ENCODE measurements around the gene RMP24.
"Not testable (repeated sequence)": the region's sequence is repeated elsewhere in the genome, so short reads cannot be mapped to it uniquely, and the experiment has no call there.

Gene RMP24

DNA sequence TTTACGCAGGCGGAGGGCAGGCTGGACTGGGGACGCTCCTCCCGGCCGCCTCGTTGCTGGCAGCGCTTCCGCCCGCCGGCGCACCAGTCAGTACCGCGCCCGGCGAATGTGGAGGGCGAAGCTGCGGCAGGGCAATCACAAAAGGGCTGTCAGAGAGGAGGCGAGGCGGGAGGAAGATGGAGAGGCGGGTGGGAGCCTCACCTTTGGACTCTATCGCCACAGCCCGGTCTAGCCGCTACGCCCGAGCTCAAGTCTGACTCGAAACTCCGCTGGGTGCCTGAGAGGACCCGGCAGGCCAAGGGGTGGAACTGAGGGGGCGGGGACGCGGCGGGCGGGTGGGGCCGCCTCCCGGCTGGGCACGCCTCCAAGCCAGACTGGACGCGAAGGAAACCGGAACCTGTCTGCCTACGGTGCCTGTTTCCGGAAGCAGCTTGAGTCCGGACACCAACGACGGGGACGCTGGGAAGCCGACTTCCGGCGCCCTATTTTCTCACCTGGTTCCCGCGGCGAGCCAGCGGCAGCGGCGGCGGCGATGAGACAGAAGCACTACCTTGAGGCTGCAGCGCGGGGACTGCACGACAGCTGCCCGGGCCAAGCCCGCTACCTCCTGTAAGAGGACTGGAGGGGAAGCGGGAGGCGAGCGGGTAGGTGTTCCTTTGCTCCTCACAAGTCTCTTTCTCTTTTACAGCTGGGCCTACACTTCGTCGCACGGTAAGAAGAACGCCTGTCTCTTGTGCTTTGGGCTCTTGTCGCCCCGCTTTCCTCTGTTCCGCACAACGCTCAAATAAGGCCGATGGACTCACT is at the start of gene RMP24:
TSS of gene RMP24 (plus strand) at position 483 of the 804 bp plus-strand sequence.
- peak; percentile 97 for DNase-seq

DNA sequence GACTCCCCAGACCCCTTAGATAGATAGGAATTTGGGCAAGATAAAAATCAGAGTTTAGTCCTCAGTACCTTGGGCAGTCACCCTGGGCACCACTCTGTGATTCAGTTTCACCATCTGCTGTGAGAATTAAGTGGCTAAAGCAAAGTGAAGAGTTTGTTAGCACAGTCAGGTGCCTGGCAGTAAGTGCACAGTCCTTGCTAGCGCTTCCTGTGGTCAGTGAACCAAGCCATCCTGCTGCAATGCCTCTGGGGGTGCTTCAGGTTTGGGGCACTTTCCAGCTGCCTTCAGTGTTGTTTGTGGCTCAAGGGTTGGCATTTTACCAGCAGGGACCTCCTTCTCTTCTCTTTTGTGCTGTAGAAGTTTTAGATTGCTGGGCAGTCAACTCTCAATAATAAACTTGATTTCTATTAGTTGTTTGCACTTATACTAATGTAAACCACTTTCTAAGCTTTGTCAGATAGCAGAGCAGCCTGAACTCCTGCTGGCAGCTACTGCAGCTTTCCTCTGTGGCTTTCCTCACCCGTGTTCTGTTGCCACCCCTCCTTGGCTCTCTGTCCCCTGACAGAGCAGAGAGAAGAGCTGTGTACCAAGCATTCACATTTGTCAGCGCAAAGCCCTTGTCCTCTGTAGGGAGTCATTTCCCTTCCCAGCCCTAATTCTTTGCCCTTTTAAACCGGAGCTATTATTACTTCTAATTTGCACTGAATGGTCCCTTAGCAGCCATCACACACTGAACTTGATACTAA is 48.4 kb upstream of the RMP24 start:
- peak; percentile 10 for DNase-seq

DNA sequence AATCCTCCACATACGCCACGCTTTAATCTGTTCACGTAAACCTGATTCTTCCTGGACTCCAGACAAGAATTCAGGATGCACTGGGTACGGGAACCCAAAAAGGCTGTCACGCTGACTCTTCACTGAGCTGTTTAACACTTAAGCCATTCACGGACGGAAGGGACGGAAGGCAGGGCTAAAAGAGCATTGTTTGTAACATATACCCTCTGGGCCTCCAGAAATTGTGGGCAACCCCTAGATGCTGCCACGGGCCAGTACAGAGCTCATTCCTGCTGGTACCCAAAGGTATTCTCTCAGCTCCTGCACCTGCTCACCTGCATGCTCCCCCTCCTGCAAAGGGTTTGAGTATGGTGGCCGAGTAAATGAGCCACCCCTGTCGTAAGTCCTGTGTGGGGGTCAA is 45.6 kb upstream of the RMP24 start:
- no peak for DNase-seq

DNA sequence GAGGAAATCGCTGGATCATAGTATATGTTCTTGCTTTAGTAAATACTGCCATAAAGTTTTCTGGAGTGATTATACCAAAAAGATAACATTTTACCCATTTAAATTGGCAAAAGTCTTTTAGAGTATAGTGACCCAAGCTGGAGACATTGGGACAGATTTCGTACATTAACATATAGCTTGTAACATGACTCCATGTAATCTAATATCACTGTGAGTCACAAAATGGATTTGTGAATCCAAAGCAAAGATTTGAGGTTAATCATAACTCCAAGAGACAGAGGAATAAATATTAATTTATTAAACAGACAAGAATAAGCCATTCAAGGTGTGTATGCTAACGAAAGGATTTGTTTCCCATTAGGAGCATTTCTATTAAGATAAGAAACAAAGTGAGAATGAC is 45.0 kb upstream of the RMP24 start:
- no peak for DNase-seq

DNA sequence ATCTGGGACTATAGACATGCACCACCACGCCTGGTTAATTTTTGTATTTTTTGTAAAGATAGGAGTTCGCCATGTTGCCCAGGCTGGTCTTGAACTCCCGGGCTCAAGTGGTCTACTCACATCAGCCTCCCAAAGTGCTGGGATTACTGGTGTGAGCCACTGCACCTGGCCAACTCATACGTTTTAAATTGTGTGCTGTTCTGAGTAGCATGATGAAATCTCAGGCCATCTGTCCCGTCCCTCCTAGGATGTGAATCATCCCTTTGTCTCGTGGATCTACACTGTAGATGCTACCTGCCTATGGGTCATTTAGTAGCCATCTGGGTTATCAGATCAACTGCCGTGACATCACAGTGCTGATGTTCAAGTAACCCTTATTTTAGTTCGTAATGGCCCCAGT is 38.5 kb upstream of the RMP24 start:
- no peak for DNase-seq

DNA sequence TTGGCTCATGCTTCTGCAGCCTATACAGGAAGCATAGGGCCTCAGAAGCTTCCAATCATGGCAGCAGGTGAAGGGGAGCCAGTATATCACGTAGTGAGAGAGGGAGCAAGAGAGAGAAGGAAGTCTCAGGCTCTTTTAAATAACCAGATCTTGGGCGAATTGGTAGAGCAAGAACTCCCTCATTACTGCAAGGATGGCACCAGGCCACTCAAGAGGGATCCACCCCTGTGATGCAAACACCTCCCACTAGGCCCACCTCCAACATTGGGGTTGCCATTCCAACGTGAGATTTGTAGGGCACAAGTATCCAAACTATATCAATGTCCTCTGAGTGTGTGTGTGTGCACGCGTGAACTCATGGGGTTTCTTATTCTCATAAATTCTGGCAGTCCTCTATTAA is 37.6 kb upstream of the RMP24 start:
- no peak for DNase-seq

DNA sequence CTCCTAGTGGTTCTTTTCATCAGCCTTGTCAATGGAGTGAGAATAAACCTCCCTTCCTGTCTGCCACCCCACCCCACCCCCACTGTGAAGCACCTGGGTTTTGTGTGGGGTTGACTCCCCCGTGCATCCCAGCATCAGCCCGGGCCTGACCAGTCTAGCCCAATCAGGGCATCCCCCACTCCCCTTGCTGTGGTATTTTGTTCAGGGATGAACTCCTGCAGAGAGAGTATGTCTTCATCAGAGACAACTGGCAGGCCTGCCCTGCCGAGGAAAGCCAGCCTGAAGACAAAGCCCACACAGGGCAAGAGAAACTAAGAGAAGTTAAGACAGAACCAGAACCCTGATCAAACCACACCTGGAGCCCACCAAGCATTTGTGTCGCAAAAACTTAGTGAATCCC is 36.7 kb upstream of the RMP24 start:
- no peak for DNase-seq

DNA sequence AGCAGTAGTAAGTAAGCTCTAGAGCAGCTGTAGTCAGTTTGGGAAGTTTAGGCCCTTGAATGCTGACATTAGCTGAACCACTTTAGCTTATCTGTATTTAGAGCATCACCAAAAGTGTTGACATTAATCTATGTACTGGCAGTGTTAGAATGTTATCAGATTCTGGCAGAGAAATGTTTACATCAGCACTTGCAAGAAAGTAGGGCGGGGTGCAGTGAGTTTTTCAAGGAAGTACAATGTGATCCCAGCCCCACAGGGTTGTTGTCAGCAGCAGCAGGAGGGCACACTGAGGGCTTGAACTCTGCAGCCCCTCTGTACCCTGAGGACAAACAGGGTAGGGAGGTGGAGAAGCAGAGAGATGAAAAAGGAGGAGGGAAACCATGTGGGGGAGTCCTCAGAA is 35.5 kb upstream of the RMP24 start:
- DNase-seq, result no peak

DNA sequence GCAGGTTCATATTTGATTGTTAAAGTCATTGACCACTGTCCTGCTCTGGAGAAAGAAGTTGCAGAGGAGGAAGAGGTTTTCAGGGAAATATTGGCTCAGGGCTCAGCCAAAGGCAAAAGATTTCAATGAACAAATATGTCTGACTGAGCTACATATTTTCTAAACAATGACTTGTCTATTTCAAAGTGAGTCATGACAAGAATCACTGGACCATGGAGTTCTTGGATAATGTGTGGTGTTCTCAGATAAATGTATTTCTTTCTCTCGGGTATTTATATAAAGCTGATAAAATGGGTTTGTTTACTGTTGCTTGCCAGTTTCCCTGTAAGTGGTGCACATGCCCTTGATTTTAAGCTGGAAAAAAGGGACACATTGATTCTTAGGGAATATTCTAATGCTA is 34.3 kb upstream of the RMP24 start:
- DNase-seq, result no peak

DNA sequence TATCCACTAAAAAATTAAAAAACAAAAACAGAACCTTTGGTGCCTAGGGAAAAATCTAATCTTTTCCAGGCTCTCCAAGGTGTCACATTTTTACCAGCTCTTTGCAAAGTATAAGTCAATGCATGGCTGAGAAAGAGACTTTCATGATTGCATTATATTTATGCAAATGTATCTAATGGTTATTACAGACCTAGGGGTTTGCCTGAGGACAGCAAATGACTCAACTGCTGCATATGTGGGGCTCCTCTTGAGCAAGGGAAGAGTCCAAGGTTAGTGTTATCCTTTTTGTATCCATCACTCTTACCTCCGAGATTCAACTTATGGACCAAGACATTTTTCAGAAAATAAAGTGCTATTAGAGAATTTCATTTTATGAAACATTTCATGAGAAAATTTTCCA is 33.9 kb upstream of the RMP24 start:
- DNase-seq, result no peak

DNA sequence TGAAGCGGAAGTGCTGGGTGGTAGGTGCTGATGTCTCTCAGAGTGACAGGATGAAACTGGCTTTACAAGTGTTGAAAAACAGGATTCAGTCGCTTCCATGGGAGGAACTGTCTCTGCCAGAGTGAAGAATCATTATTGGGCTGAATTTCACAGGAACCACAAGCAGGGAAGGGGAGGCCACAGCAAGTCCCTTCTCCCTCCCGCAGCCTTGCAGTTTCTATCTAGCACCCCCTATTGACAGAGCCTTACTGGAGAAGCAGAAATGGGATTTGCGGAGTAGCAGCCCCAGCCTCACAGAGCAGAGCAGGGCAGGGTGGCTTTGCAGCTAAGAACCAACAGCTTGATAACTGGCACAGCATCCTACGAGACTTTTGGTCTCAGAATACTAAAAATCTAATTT is 33.3 kb upstream of the RMP24 start:
- DNase-seq, result no peak

DNA sequence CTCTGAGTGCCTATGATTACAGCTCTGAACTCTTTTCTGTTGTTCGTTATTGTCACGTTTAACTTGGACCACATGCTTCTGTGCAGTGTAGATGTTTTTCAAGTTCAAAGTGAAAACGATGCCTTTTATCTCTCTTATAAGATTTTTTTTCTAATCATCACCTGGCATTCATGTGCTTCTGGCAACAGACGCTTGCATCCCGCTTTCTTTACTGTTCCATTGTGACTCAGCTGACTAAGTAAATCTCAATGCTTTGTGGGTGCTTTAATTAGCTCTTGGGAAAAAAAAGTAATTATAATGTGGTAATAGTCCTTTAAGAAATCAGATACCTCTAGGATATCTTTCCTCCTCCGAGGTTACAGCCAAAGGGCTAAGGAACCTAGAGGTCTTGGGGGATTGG is 31.2 kb upstream of the RMP24 start:
- DNase-seq, result no peak

DNA sequence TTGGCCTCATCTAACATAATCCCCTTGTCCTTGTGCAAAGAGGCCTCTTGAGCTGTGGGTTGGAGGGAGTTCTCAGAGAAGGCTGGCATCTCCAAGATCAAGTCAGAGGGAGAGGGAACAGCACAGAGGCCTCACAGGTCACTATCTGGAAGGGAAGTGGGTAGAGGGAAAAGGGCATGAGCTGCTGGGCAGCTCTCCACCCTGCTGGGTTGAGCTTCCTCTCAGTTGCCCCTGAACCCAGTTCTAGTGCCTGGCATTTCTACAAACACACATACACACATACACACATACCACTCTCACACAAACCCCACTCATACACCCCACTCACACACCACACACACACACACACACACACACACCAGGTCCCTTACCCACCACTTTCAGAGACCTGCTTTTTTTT is 30.3 kb upstream of the RMP24 start:
- DNase-seq, result no peak

DNA sequence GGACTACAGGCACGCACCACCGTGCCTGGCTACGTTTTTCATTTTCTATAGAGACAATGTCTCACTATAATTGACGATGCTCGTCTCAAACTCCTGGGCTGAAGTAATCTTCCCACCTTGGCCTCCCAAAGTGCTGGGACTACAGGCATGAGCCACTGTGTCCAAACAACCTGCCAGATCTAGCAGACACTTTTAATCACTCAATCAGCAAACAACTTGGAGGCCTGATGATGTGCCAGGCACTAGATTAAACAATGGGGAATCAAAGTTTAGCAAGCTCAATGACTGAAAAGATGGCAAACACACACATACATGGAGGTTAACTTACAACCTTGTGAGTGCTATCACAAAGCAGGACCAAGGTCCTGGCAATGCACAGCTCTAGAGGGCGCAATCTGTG is 29.8 kb upstream of the RMP24 start:
- no peak for DNase-seq

DNA sequence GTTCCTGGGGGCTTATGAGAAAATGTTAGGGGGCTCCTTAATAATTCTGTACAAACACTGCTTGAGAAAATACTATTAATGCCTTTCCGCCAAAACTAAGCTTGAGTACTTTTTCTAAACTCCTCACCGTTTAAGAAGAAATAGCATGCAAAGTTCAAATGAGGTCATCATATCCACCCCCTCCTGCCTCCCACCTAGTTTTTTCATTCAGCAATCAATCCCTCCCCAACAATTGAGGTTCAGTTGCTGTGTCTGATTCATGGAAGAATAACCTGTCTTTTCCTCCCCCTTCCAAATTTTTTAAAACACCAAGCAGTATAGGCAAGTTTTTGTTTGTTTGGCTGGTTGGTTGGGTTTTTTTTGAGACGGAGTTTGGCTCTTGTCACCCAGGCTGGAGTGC is 24.4 kb upstream of the RMP24 start:
- no peak for DNase-seq

DNA sequence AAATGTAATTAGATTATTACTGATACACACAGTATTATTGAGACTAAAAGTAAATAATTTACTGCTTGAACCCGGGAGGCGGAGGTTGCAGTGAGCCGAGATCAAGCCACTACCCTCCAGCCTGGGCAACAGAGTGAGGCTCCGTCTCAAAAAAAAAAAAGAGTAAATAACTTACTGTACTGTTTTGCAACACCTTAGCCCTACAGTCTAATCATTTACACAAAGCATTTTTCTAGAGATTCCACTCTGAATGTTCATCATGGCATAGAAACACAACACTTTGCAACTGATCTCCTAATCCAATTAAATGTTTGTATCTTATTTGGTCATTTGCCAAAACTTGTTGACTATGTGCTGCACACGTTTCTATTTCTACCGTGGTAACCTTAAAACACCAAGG is 23.4 kb upstream of the RMP24 start:
- no peak for DNase-seq

DNA sequence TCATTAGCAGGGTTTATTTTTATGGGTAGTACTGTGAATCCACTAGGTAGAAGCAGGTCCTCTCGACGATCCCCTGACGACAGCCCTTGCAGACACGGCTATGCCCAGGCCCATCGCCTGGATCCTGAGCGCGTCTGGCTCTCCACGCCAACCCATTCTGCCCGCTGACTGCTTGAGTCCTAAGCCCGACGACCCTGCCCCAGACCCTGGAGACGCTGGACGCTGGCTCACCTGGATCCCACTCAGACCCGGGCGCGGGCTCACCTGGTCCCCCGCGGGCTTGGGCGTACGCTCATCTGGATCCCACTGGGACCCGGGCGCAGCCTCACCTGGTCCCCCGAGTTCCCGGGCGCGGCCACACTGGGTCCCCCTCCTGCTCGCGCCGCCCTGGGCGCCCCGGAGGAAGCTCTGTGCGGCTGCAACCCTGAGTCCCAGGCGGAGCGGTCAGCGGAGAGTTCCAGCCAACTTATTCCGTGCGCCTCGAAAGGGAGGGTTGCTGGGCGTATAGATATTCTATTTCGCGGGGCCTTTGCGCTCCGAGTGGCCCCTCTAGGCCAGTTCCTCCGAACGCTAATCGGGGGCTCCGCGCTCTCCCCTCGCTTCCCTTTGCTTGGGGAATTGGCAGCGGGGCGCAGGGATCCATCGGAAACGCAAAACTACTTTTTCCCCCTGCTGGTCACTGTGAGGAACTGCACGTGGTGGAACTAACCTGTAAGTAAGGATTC is 22.4 kb upstream of the RMP24 start:
- DNase-seq, result peak; percentile 69

DNA sequence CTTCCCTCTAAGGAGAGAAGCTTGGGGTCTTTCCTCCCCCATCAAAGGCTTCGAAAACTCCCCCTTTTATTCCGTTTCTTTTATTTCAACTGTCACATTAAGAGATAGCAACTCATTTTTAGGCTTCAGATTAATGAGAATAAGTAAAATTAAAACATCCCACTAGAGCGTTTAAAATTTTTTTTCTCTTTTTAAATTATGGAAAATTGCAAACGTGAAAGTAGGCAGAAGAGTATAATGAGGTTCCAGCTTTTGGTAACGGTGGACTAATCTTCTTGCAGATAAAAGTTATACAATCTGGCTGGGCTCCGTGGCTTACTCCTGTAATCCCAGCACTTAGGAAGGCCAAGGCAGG is 21.9 kb upstream of the RMP24 start:
- DNase-seq, result no peak

DNA sequence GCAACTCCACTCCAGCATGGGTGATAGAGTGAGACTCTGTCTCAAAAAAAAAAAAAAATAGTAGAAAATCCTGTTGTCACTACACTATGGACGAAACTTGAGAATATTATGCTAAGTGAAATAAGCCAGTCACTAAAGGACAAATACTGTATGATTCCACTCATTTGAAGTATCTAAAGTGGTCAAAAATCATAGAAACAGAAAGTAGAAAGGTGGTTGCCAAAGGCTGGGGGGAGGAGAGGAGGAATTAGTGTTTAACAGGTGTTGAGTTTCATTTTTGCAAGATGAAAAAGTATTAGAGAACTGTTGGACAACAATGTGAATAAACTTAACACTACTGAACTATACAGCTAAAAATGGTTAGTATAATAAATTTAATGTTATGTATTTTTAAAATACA is 18.8 kb upstream of the RMP24 start:
- no peak for DNase-seq

DNA sequence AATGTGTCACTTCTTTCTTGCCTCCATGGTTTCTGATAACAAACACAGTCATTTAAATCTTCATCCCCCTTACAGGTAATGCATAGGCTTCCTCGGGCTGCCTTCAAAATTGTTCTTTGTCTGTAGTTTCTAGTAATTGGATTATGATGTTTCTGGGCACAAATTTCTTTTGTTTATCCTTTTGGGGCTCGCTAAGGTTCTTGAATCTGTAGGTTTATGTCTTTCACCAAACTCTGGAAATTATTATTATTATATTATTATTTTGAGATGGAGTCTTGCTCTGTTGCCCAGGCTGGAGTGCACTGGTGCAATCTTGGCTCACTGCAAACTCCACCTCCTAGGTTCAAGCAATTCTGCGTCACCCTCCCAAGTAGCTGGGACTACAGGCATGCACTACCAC is 16.3 kb upstream of the RMP24 start:
- no peak for DNase-seq

DNA sequence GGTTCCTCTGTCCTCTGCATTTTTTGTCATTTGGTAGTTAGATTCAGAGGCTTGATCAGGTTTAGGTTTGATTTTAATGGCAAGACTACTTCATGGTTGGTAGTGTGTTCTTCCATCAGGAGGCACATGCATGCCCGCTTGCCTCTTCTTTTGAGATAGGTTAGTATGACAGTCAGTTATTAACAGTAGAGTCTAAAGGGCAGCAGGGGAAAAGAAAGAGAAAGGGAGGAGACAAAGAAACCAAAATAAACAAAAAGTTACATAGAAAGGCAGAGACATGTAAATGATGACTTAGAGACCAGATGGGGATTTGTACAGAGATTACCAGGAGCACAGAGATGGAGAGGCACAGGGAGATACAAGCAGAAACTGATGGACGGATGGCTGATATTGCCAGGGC is 10.2 kb upstream of the RMP24 start:
- no peak for DNase-seq

DNA sequence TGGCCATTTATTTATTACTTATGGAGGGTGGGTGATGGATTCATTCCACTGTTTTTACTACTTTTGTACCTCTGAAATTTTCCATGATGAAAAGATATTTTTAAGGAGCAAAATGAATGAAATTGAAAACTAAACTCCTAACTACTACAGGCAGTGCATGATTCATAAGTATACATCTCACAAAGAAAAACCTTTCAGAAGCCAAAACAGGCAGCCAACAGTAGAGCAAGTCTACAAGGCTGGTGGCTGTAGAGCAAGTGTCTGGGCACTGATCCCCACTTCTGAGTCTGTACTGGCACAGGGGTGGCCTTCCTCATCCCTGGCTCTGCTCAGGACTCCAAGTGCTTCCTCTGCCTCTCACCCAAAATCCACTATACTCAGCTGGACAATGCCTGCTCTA is 8.2 kb upstream of the RMP24 start:
- DNase-seq, result no peak

DNA sequence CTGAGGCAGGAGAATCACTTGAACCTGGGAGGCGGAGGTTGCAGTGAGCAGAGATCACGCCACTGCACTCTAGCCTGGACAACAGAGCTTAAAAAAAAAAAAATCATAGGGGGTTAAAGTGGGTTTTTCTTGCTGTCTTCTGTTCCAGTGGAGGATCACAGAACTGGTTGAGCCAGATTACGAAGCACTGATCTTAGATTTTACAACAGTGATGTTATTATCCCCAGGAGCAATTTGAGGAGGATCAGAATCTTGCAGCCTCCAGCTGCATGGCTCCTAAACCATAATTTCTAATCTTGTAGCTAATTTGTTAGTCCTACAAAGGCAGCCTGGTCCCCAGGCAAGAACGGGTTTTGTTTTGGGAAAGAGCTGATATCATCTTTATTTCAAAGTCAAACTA is 4.6 kb upstream of the RMP24 start:
- not testable (repeated sequence) for DNase-seq

DNA sequence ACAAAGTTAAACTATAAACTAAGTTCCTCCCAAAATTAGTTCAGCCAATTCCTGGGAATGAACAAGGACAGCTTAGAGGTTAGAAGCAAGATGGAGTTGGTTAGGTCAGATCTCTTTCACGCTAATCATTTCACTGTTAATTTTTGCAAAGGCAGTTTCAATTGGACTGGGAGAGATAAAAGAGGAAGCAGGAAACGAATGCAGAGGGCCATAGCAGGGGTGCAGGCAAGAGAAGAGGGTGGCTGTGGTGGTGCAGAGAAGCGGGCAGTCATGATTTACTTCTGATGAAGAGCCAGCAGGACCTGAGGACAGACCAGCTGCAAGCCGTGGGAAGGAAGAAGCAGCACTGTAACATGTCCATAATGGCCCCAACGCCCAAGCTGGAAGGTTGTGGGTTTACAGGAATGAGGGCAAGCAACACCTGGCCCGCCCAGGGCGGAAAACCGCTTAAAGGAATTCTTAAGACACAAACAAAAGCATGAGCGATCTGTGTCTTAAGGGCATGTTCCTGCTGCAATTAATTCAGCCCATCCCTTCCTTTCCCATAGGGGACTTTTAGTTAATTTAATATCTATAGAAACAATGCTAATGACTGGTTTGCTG is 4.1 kb upstream of the RMP24 start:
- DNase-seq, result no peak

Measured in NCI-H1092 treated with DMSO at 0.1 percent for 48 hours (cell line).